SK-MEL-5 (cell line): ENCODE measurements around the gene RACK1. TPM values are rescaled to one million over a fixed set of nuclear protein-coding genes. Genes with fewer than 3 reads are reported as not detected.

Experiments used
- DNase-seq: peaks from one replicate; pipeline ENCODE4 v3.0.0-alpha.2; 2016; ENCODE audit warnings: low read depth, low spot score
- in situ Hi-C: cut with HindIII; loops from 2 replicates; pipeline ENCODE4 v1.10.0; 2016; ENCODE audit warnings: low sequenced_read_pairs, high pct_unique_total_duplicates, low pct_unique_long_range_greater_than_20kb
- total RNA-seq: library from RNA; depleted of rRNA; stranded (reverse); fragments of >200 nt; shearing (Covaris generic); gene quantifications from 2 replicates; pipeline ENCODE4 v1.2.3, GENCODE V29; 2014

RACK1 gene
- total RNA-seq, 1 experiment from 2014 or later = 4,118 TPM

GRCh38 chr5:181236954-181237641, 6.6 kb downstream of the RACK1 start:
- in situ Hi-C loops = no loop called here

GRCh38 chr5:181236471-181236870, 7.2 kb downstream of the RACK1 start:
- in situ Hi-C loops = no loop called here
- DNase-seq = no peak

More at GRCh38 chr5:181236954-181237641, 6.6 kb downstream of the RACK1 start:
- DNase-seq = no peak

DNA sequence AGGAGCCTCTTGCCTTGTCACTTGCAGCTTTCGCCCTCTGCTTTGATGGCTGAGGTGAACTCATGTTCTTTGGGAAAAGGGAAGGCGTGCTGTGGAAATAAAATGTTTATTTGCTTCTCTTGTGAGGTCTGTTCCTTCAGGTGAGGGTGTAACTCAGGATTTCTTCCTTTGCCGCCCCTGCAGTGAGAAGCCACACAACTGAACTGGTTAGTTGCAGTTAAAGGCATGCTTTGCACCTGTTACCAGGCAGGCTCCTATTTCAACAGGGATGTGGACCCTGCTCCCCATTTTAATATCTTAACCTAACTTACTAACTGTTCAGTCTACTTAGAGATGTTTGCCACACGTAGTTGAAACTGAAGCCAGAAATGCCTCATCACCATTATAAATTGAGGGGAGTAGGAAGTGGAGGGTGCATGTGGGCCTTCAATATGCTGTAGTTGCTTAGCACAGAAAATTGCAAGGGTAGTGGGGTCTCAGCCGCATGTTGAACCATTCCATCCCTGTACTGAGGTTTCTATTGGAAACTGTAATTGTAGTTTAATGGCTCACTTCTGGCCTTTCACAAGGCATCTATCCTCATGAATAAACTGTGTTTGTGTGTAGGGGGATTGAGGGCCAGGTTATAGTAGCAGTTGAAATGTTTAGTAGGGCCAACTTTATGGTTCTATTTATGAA, 7.9 kb downstream of the RACK1 start:
- in situ Hi-C loops = no loop called here
- DNase-seq = no peak

DNA sequence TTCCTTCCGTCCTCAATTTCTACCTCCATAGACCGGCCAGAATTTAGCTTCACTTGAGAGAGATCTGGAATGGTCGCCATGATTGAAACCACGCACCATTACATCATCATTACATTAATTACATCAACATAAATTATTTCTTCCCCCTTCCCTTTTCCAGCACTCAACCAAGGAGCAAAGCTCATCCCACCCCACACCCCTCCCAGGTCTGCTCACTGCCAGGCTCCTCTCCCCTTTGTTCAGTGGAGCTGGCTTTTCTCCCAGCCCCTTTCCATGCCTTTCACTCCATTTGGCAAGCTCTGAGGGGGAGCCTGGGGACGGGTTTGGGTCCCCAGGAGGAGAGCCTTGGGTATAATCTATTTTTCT, 8.4 kb downstream of the RACK1 start:
- no peak for DNase-seq
- in situ Hi-C loops = no loop called here

DNA sequence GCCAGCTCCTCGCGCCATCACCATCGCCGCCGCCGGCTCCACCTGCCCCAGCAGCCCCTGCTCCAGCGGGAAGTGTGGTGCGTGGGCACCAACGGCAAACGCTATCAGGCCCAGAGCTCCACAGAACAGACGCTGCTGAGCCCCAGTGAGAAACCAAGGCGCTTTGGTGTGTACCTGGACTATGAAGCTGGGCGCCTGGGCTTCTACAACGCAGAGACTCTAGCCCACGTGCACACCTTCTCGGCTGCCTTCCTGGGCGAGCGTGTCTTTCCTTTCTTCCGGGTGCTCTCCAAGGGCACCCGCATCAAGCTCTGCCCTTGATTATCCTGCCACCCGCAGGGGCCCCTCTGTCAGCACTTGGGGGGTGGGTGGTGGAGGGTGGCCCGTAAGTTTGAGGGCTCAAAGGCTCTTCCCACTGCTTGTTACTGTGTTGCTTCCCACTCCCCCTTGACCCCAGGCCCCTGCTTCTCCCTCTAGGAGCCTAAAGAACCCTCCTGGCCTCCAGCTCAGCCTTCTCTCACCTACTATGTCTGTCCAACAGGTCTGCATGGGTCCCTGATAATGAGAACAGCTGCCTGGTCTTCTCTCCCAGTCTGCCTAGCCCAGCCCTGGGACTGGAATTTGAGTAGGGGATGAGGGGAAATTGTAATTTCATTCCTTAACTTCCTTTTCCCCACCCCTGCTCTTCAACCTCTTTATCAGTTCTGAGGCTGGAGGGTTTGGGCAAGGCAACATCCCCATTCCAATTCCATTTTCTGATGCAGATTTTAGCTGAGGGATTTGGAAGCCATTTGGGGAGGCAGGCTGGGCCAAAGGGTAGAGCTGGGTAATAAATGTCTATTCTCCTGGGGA, 9.0 kb downstream of the RACK1 start:
- no peak for DNase-seq
- in situ Hi-C loops = no loop called here

- in situ Hi-C loops = no loop called here
- no peak for DNase-seq
Measured at GRCh38 chr5:181233801-181234454, 9.8 kb downstream of the RACK1 start.

DNA sequence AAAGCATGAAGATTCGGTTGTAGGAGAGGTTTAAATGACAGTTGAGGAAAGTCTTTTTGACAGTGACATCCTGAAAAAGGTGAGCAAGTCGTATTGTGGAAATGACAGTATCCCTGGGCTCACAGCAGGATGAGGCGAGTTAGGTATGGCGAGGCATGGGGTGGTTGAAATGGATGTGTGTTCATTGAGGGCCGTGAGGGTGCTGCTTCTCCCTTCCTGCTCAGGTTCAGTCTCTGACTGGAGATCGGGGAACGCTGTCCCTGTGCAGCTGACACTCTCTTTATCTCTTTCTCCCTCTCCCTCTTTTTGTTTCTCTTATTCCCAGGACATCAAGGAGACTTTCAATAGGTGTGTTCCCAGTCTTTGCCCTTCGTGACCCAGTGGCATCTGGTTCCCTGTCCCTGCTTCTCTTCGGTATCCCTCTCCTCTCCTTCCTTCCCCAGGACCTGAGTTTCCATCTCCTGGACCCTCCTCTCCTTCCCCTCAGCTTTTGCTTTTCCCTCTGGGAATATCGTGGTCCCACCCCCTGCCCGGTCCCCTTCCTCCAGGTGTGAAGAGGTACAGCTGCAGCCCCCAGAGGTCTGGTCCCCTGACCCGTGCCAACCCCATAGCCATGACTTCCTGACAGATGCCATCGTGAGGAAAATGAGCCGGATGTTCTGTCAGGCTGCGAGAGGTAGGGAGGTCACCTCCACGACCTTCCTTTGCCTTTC, 10.5 kb downstream of the RACK1 start:
- in situ Hi-C loops = no loop called here
- no peak for DNase-seq

- no peak for DNase-seq
- in situ Hi-C loops = no loop called here
Measured at GRCh38 chr5:181232593-181232992, 11.1 kb downstream of the RACK1 start.

GRCh38 chr5:181231432-181231831, 12.3 kb downstream of the RACK1 start:
- no peak for DNase-seq
- in situ Hi-C loops = no loop called here

- in situ Hi-C loops = no loop called here
- no peak for DNase-seq
Measured at GRCh38 chr5:181230551-181230950, 13.2 kb downstream of the RACK1 start.

DNA sequence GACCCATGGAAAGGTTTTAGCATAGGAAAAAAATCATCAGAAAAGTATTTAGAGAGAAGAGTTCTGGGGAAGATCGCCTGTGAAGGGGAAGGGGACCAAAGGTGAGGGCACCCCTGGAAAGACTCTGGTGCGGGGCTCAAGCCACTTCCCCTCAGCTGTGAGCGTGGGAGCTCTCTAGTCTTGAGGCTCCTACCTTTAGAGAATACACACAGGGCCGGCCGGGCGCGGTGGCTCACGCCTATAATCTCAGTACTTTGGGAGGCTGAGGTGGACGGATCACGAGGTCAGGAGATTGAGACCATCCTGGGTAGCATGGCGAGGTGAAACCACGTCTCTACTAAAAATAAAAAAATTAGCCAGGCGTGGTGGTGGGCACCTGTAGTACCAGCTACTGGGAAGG, 13.7 kb downstream of the RACK1 start:
- no peak for DNase-seq
- in situ Hi-C loops = no loop called here

- in situ Hi-C loops = no loop called here
- no peak for DNase-seq
Measured at GRCh38 chr5:181224390-181225229, 19.1 kb downstream of the RACK1 start.

GRCh38 chr5:181223729-181224389, 19.8 kb downstream of the RACK1 start:
- in situ Hi-C loops = no loop called here
- peak; percentile 46 for DNase-seq

DNA sequence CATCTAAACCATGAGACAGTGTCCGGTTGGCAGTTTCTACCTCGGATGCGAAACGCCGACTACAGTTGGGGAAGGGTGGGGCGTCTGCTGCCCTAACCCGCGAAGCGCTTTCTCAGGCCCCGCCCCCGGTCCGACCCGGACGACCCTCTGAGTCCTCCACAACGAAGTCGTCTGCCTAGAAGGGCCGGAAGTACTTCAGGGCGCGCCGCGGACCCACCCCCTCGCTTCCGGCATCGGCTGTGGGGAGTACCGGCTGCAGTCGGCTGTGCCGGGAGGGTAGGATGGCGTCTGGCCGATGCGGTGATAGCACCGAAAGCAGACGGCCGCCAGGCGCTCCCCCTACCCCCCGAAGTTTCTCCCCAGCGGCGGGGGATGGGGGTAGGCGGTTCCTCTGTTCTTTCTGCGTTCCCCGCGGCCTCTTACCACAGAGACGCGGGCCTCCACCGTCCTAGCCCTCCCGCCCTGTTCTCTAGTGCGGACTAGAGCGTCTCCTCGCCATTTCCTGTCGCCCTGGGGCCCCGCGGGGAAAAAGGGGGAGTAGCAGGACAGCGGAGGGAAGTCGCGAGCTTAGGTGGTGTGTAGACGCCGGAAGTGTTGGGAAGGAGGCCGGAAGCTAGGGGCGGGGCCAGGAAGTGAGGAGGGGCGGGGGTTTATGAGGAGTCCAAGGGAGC, 20.5 kb downstream of the RACK1 start, which contains the start of gene TRIM41:
Gene TRIM41 (plus strand): TSS at position 224 of the 671 bp plus-strand sequence. CDS start 719 bp downstream, outside the sequence.
- in situ Hi-C loops = no loop called here
- DNase-seq = peak; percentile 96

- no peak for DNase-seq
Measured at GRCh38 chr5:181222630-181223057, 21.1 kb downstream of the RACK1 start.

More at GRCh38 chr5:181222630-181223057, 21.1 kb downstream of the RACK1 start:
- in situ Hi-C loops = no loop called here
